Measurements from ENCODE around the gene OSBPL8. TPM values are rescaled to one million over a fixed set of nuclear protein-coding genes. Genes with fewer than 3 reads are reported as not detected.

OSBPL8 gene
- total RNA-seq, 1 donor from 2014 or later = 119 TPM

DNA sequence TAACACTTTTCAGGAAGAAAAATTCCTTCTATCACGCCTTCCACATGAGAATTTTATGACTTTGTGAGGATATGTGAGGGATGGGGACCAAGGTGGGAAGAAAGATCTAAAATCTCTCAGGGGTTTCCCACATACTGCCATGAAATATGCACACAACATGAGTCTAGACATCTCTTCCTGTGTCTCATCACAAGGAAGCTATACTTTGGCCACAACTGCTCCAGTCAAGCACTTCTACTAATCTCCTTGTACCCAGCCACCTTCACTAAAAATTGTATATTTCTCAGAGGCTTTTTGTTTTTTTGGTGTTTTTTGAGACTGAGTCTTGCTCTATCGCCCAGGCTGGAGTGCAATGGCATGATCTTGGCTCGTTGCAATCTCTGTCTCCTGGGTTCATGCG is 3.2 kb downstream of the OSBPL8 start:
- H4K20me1 ChIP-seq (ENCODE audit: insufficient read depth, low read length) = peaks cover 48% of the 10 kb centered on the region
- H2AFZ ChIP-seq (ENCODE audit: low read depth, low read length) = no peak overlapping the region
- peak overlapping the region; percentile 22 for H3K4me2 ChIP-seq (ENCODE audit: low read length)
- no peaks in the 10 kb centered on the region for H3K9me3 ChIP-seq (ENCODE audit: insufficient read depth, low read depth, low read length)
- FAIRE-seq (no peak), DNase-seq (ENCODE audit: low read depth) (no peak)
- H3K79me2 ChIP-seq (ENCODE audit: insufficient read depth, low read length) = peaks cover 80% of the 10 kb centered on the region
- H3K4me1 ChIP-seq (ENCODE audit: insufficient read depth, low read length) = peaks cover 11% of the 10 kb centered on the region
- Mint-ChIP-seq H3K27ac (ENCODE audit: unreplicated experiment) (peak overlapping the region; percentile 12), H3K4me3 (ENCODE audit: unreplicated experiment) (peak overlapping the region; percentile 70), H3K27me3 (ENCODE audit: low read depth, unreplicated experiment) (no peaks in the 10 kb centered on the region), H3K36me3 (ENCODE audit: low read depth, unreplicated experiment) (no peaks in the 10 kb centered on the region), H3K9me3 (ENCODE audit: unreplicated experiment) (no peaks in the 10 kb centered on the region), H3K4me1 (ENCODE audit: low read depth, unreplicated experiment) (peaks cover 27% of the 10 kb centered on the region)
- H3K4me3 ChIP-seq (ENCODE audit: insufficient read depth, low read depth, low read length) = no peak overlapping the region
- no peak overlapping the region for H3K9ac ChIP-seq (ENCODE audit: low read length)
- H3K27me3 ChIP-seq (ENCODE audit: insufficient read depth, low read length) = no peaks in the 10 kb centered on the region
- no peak overlapping the region for H3K27ac ChIP-seq (ENCODE audit: low read depth, low read length)
- no peaks in the 10 kb centered on the region for H3K36me3 ChIP-seq (ENCODE audit: insufficient read depth, low read length)
- TF ChIP-seq, protein P1, sequence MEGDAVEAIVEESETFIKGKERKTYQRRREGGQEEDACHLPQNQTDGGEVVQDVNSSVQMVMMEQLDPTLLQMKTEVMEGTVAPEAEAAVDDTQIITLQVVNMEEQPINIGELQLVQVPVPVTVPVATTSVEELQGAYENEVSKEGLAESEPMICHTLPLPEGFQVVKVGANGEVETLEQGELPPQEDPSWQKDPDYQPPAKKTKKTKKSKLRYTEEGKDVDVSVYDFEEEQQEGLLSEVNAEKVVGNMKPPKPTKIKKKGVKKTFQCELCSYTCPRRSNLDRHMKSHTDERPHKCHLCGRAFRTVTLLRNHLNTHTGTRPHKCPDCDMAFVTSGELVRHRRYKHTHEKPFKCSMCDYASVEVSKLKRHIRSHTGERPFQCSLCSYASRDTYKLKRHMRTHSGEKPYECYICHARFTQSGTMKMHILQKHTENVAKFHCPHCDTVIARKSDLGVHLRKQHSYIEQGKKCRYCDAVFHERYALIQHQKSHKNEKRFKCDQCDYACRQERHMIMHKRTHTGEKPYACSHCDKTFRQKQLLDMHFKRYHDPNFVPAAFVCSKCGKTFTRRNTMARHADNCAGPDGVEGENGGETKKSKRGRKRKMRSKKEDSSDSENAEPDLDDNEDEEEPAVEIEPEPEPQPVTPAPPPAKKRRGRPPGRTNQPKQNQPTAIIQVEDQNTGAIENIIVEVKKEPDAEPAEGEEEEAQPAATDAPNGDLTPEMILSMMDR (IDR thresholded peaks at IDR 0.05; ENCODE audit: insufficient read depth, low read depth, low read length) = no peak

DNA sequence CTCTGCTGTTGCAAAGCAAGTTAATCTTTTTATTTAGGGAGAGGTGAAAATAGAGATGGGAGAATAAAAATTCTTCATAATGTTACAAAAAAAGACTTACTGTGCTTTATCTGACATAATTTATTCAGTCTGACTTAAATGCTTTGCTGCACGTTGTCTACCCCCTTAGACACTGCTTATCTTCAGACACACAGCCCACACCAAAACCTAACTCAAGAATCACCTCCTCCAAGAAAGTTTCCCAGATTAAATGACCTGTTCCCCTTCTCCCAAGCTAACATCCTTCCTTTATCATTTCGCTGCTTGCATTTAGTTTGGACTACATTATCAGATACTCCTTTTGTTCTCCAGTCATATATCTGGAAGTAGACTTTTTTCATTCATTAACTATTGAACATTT is 3.8 kb downstream of the OSBPL8 start:
- Histone ChIP-seq H3K4me2 (ENCODE audit: low read length) (peak overlapping the region; percentile 22), H4K20me1 (ENCODE audit: insufficient read depth, low read length) (peaks cover 51% of the 10 kb centered on the region), H3K4me3 (ENCODE audit: insufficient read depth, low read depth, low read length) (no peak overlapping the region), H3K4me1 (ENCODE audit: insufficient read depth, low read length) (peaks cover 11% of the 10 kb centered on the region), H3K27me3 (ENCODE audit: insufficient read depth, low read length) (no peaks in the 10 kb centered on the region), H3K79me2 (ENCODE audit: insufficient read depth, low read length) (peaks cover 86% of the 10 kb centered on the region), H2AFZ (ENCODE audit: low read depth, low read length) (no peak overlapping the region), H3K9me3 (ENCODE audit: insufficient read depth, low read depth, low read length) (no peaks in the 10 kb centered on the region), H3K9ac (ENCODE audit: low read length) (no peak overlapping the region), H3K27ac (ENCODE audit: low read depth, low read length) (no peak overlapping the region), H3K36me3 (ENCODE audit: insufficient read depth, low read length) (no peaks in the 10 kb centered on the region)
- no peaks in the 10 kb centered on the region for H3K9me3 Mint-ChIP-seq (ENCODE audit: unreplicated experiment)
- no peak for TF ChIP-seq EZH2 (IDR thresholded peaks at IDR 0.05; ENCODE audit: insufficient read depth, low read length)
- TF ChIP-seq, protein P1 (IDR thresholded peaks at IDR 0.05; ENCODE audit: insufficient read depth, low read depth, low read length) = no peak
- no peaks in the 10 kb centered on the region for H3K27me3 Mint-ChIP-seq (ENCODE audit: low read depth, unreplicated experiment)
- H3K4me1 Mint-ChIP-seq (ENCODE audit: low read depth, unreplicated experiment) = peaks cover 27% of the 10 kb centered on the region
- no peak for DNase-seq (ENCODE audit: low read depth)
- H3K27ac Mint-ChIP-seq (ENCODE audit: unreplicated experiment) = no peak overlapping the region
- FAIRE-seq = no peak
- no peak overlapping the region for H3K4me3 Mint-ChIP-seq (ENCODE audit: unreplicated experiment)
- no peaks in the 10 kb centered on the region for H3K36me3 Mint-ChIP-seq (ENCODE audit: low read depth, unreplicated experiment)

DNA sequence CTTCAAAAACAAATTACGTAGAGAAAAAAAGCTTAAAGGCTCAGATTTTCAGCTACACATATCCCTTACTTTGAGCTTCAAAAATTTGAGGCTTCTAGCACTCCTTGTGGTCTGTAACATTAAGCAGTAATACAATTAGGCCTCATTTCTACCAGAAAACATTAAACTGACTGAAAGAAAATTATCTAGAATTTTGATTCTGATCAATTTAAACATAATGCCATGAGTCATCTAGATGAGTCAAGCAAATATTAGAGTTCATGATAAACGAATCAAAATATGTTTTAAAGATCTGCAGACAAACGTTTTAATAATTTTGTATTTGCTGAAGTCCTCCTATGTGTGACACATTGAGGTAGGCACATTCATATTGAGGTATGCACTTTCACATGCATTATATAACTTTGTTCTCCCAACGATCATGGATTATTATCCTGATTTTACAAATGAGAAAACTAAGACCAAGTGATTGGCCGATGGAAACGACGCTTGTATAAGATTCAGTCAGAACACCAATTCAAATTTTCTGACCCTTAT is 4.3 kb downstream of the OSBPL8 start:
- no peaks in the 10 kb centered on the region for H3K9me3 Mint-ChIP-seq (ENCODE audit: unreplicated experiment)
- FAIRE-seq (no peak), DNase-seq (ENCODE audit: low read depth) (no peak)
- H3K9ac ChIP-seq (ENCODE audit: low read length) = no peak overlapping the region
- H3K36me3 ChIP-seq (ENCODE audit: insufficient read depth, low read length) = no peaks in the 10 kb centered on the region
- no peak overlapping the region for H3K27ac Mint-ChIP-seq (ENCODE audit: unreplicated experiment)
- H3K4me3 Mint-ChIP-seq (ENCODE audit: unreplicated experiment) = no peak overlapping the region
- peak overlapping the region; percentile 5 for H3K4me2 ChIP-seq (ENCODE audit: low read length)
- peaks cover 91% of the 10 kb centered on the region for H3K79me2 ChIP-seq (ENCODE audit: insufficient read depth, low read length)
- no peak overlapping the region for H3K27ac ChIP-seq (ENCODE audit: low read depth, low read length)
- TF ChIP-seq EZH2 (IDR thresholded peaks at IDR 0.05; ENCODE audit: insufficient read depth, low read length) = no peak
- TF ChIP-seq, protein P1 (IDR thresholded peaks at IDR 0.05; ENCODE audit: insufficient read depth, low read depth, low read length) = no peak
- no peaks in the 10 kb centered on the region for H3K9me3 ChIP-seq (ENCODE audit: insufficient read depth, low read depth, low read length)
- H2AFZ ChIP-seq (ENCODE audit: low read depth, low read length) = no peak overlapping the region
- peaks cover 27% of the 10 kb centered on the region for H3K4me1 Mint-ChIP-seq (ENCODE audit: low read depth, unreplicated experiment)
- peaks cover 51% of the 10 kb centered on the region for H4K20me1 ChIP-seq (ENCODE audit: insufficient read depth, low read length)
- H3K4me1 ChIP-seq (ENCODE audit: insufficient read depth, low read length) = peaks cover 11% of the 10 kb centered on the region
- H3K27me3 Mint-ChIP-seq (ENCODE audit: low read depth, unreplicated experiment) = no peaks in the 10 kb centered on the region
- H3K36me3 Mint-ChIP-seq (ENCODE audit: low read depth, unreplicated experiment) = no peaks in the 10 kb centered on the region
- no peak overlapping the region for H3K4me3 ChIP-seq (ENCODE audit: insufficient read depth, low read depth, low read length)
- no peaks in the 10 kb centered on the region for H3K27me3 ChIP-seq (ENCODE audit: insufficient read depth, low read length)

Data from astrocyte (in vitro differentiated cells and primary cell).